PC-9 (cell line): ENCODE results near the gene MICAL2. TPM values are rescaled to one million over a fixed set of nuclear protein-coding genes. Genes with fewer than 3 reads are reported as not detected.

ENCODE experiments used
- BruUV-seq: library from RNA; stranded (reverse); fragments of 400-500 nt; replicated peaks from 2 replicates; lab custom pipeline; 2021; lab: Mats Ljungman, UMichigan
- CTCF ChIA-PET: fragments of 300-600 bp; sonication (Branson Sonifier 250); formaldehyde crosslinking; loops from one replicate; lab custom pipeline; 2022; ENCODE audit warnings: antibody characterized with exemption; lab: Charles Lee
- POLR2A ChIA-PET: fragments of 300-600 bp; sonication (Branson Sonifier 250); formaldehyde crosslinking; loops from one replicate; lab custom pipeline; 2022; ENCODE audit warnings: antibody characterized with exemption; ENCODE audit not compliant: unreplicated experiment; lab: Charles Lee
- DNase-seq, 2 experiments: peaks; one replicate each; pipeline versions ENCODE4 v3.0.0 to v3.0.0-alpha.2; 2015 to 2022; ENCODE audit warnings: mixed read lengths in 1 of 2
- H2AFZ ChIP-seq: fragments of 200-600 bp; sonication (generic); 2 replicates; pipeline ENCODE4 v1.8.1; 2017; ENCODE audit warnings: antibody characterized with exemption
- H3F3A ChIP-seq: fragments of 200-600 bp; sonication (generic); 2 replicates; pipeline ENCODE4 v1.8.1; 2017; ENCODE audit warnings: antibody characterized with exemption, mild to moderate bottlenecking, low read depth; ENCODE audit not compliant: insufficient read depth
- H3K27ac ChIP-seq: fragments of 200-600 bp; sonication (generic); 2 replicates; pipeline ENCODE4 v1.6.1; 2016; ENCODE audit warnings: mixed run types
- H3K27me3 ChIP-seq: fragments of 200-600 bp; sonication (generic); 2 replicates; pipeline ENCODE4 v1.6.1; 2016; ENCODE audit warnings: low read depth, mixed run types; ENCODE audit not compliant: insufficient read depth
- H3K36me3 ChIP-seq: fragments of 200-600 bp; sonication (generic); 2 replicates; pipeline ENCODE4 v1.6.1; 2016; ENCODE audit warnings: low read depth, mixed run types
- H3K4me1 ChIP-seq: fragments of 200-600 bp; sonication (generic); replicated peaks from 2 replicates; pipeline ENCODE4 v1.6.1; 2016; ENCODE audit warnings: mixed run types; ENCODE audit not compliant: insufficient read depth
- H3K4me2 ChIP-seq: fragments of 200-600 bp; sonication (generic); 2 replicates; pipeline ENCODE4 v1.6.1; 2017; ENCODE audit warnings: mixed run types
- H3K4me3 ChIP-seq: fragments of 200-600 bp; sonication (generic); 2 replicates; pipeline ENCODE4 v1.6.1; 2016; ENCODE audit warnings: mixed run types
- H3K79me2 ChIP-seq: fragments of 200-600 bp; sonication (generic); 2 replicates; pipeline ENCODE4 v1.6.1; 2017; ENCODE audit warnings: low read depth, mixed run types
- H3K9me2 ChIP-seq: fragments of 200-600 bp; sonication (generic); 2 replicates; pipeline ENCODE4 v1.8.1; 2017; ENCODE audit warnings: mild to moderate bottlenecking; ENCODE audit not compliant: insufficient read depth
- H3K9me3 ChIP-seq: fragments of 200-600 bp; sonication (generic); 2 replicates; pipeline ENCODE4 v1.8.1; 2016; ENCODE audit warnings: low read depth; ENCODE audit not compliant: insufficient read depth
- H4K20me1 ChIP-seq: fragments of 200-600 bp; sonication (generic); 2 replicates; pipeline ENCODE4 v1.8.1; 2017; ENCODE audit not compliant: insufficient read depth
- EZH2 ChIP-seq: fragments of 200-600 bp; sonication (generic); IDR thresholded peaks from 2 replicates; pipeline ENCODE4 v1.8.0; 2017; ENCODE audit warnings: antibody characterized with exemption, low read depth
- intact Hi-C: fragments of 100-400 bp; cut with micrococcal nuclease; formaldehyde crosslinking; loops from one replicate; pipeline ENCODE4 v1.10.0; 2022; ENCODE audit not compliant: unreplicated experiment
- total RNA-seq: library from RNA; stranded (reverse); gene quantifications from 2 replicates; pipeline ENCODE4 v1.2.3, GENCODE V29; 2021
- TF ChIP-seq, protein P1 (sequence below): fragments of 200-600 bp; sonication (generic); conservative IDR thresholded peaks from 2 replicates; pipeline ENCODE4 v1.6.1; 2017; ENCODE audit warnings: mixed run types, antibody characterized with exemption, mild to moderate bottlenecking, moderate library complexity

MICAL2 gene
- total RNA-seq, 1 experiment from 2014 or later: 32.4 TPM

DNA sequence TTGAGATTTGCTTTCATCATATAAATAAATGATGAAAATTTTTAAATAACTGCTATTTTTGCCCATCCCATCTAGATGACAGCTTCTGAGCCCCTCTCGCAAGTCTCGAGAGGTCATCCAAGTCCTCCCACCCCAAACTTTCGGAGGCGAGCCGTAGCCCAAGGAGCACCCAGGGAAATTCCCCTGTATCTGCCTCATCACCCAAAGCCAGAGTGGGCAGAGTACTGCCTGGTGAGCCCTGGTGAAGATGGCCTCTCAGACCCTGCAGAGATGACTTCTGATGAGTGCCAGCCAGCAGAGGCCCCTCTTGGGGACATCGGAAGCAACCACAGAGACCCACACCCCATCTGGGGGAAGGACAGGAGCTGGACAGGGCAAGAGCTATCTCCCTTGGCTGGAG lies 183.1 kb downstream of the MICAL2 start:
- H3K4me3 ChIP-seq: no peak overlapping the region
- no peak for DNase-seq
- ChIA-PET POLR2A (no interaction called here), CTCF (no interaction called here)
- intact Hi-C loops: no loop called here
- H3F3A ChIP-seq: peaks cover 2% of the 10 kb centered on the region; the same call in 1 of the 2 replicates
- no peak overlapping the region for H3K4me2 ChIP-seq
- TF ChIP-seq, protein P1, sequence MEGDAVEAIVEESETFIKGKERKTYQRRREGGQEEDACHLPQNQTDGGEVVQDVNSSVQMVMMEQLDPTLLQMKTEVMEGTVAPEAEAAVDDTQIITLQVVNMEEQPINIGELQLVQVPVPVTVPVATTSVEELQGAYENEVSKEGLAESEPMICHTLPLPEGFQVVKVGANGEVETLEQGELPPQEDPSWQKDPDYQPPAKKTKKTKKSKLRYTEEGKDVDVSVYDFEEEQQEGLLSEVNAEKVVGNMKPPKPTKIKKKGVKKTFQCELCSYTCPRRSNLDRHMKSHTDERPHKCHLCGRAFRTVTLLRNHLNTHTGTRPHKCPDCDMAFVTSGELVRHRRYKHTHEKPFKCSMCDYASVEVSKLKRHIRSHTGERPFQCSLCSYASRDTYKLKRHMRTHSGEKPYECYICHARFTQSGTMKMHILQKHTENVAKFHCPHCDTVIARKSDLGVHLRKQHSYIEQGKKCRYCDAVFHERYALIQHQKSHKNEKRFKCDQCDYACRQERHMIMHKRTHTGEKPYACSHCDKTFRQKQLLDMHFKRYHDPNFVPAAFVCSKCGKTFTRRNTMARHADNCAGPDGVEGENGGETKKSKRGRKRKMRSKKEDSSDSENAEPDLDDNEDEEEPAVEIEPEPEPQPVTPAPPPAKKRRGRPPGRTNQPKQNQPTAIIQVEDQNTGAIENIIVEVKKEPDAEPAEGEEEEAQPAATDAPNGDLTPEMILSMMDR: no peak
- TF ChIP-seq EZH2: no peak
- no peaks in the 10 kb centered on the region for H3K79me2 ChIP-seq
- no peaks in the 10 kb centered on the region for H3K27me3 ChIP-seq
- peaks cover under 1% of the 10 kb centered on the region; the same call in 1 of the 2 replicates for H3K4me1 ChIP-seq
- no peak overlapping the region for H3K27ac ChIP-seq
- H3K9me3 ChIP-seq: no peaks in the 10 kb centered on the region
- H3K9me2 ChIP-seq: no peaks in the 10 kb centered on the region
- no peaks in the 10 kb centered on the region for H3K36me3 ChIP-seq
- BruUV-seq: no TSS peak
- no peaks in the 10 kb centered on the region for H4K20me1 ChIP-seq
- H2AFZ ChIP-seq: no peak overlapping the region

DNA sequence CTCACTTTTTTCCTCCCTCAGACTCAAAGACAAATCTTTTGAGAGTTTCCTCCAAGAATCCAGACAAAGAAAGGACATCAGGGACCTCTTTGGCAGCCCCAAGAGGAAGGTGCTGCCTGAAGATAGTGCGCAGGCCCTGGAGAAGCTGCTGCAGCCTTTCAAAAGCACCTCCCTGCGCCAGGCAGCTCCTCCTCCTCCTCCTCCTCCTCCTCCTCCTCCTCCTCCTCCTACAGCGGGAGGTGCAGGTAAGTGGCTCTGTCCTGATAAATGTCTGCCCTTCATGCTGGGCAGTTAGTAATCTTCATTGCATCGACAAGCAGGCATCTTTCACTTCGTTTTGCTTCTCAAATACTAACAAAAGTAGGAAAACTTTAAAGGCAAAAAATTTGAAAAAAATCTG lies 184.2 kb downstream of the MICAL2 start:
- no peak for TF ChIP-seq EZH2
- TF ChIP-seq, protein P1: no peak
- no peaks in the 10 kb centered on the region for H3K9me3 ChIP-seq
- no peaks in the 10 kb centered on the region for H3K79me2 ChIP-seq
- no peak overlapping the region for H3K4me3 ChIP-seq
- POLR2A ChIA-PET: no interaction called here
- no peaks in the 10 kb centered on the region for H3K36me3 ChIP-seq
- intact Hi-C loops: no loop called here
- no peaks in the 10 kb centered on the region for H3K9me2 ChIP-seq
- H3K27ac ChIP-seq: no peak overlapping the region
- BruUV-seq: no TSS peak
- no peak overlapping the region for H2AFZ ChIP-seq
- DNase-seq: no peak
- H4K20me1 ChIP-seq: no peaks in the 10 kb centered on the region
- CTCF ChIA-PET: no interaction called here
- H3K4me2 ChIP-seq: no peak overlapping the region
- no peaks in the 10 kb centered on the region for H3F3A ChIP-seq
- no peaks in the 10 kb centered on the region for H3K4me1 ChIP-seq
- H3K27me3 ChIP-seq: no peaks in the 10 kb centered on the region

DNA sequence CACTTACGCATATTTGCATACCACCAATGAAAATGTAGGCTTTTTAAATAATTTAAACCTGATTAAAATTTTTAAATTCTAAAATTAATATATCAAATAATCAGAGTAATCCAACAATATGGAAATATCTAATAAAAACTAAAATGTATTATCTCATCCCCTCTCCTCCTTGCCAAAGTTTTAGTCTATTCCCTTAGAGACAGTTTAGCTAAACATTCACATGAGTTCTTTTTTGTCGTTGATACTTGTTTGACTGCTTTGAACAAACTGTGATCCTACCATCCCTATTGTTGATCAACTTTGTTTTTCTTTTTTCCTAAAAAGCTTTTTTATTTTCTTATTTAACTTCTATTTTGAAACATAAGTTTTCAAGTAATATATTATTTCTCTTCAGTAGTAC lies 185.6 kb downstream of the MICAL2 start:
- TF ChIP-seq EZH2: no peak
- TF ChIP-seq, protein P1: no peak
- H3K4me2 ChIP-seq: no peak overlapping the region
- intact Hi-C loops: no loop called here
- no peaks in the 10 kb centered on the region for H4K20me1 ChIP-seq
- no peaks in the 10 kb centered on the region for H3K36me3 ChIP-seq
- H3K27me3 ChIP-seq: no peaks in the 10 kb centered on the region
- no peaks in the 10 kb centered on the region for H3K4me1 ChIP-seq
- H3K79me2 ChIP-seq: no peaks in the 10 kb centered on the region
- ChIA-PET POLR2A (no interaction called here), CTCF (no interaction called here)
- H2AFZ ChIP-seq: no peak overlapping the region
- no peak for DNase-seq
- H3K9me2 ChIP-seq: no peaks in the 10 kb centered on the region
- no peaks in the 10 kb centered on the region for H3F3A ChIP-seq
- no peak overlapping the region for H3K27ac ChIP-seq
- no peak overlapping the region for H3K4me3 ChIP-seq
- H3K9me3 ChIP-seq: no peaks in the 10 kb centered on the region
- no TSS peak for BruUV-seq
